Activated T-helper 1 cell treated with Interleukin-2 at 50 U/mL for 16 hours (primary cell): ENCODE results near the gene SOWAHC.

Source experiments
- DNase-seq: peaks from one replicate; pipeline ENCODE4 v3.0.0-alpha.2; 2020; ENCODE audit warnings: low read depth

Gene SOWAHC

GRCh38 chr2:109646961-109647360 is 32.8 kb downstream of the SOWAHC start:
- DNase-seq: no peak

DNA sequence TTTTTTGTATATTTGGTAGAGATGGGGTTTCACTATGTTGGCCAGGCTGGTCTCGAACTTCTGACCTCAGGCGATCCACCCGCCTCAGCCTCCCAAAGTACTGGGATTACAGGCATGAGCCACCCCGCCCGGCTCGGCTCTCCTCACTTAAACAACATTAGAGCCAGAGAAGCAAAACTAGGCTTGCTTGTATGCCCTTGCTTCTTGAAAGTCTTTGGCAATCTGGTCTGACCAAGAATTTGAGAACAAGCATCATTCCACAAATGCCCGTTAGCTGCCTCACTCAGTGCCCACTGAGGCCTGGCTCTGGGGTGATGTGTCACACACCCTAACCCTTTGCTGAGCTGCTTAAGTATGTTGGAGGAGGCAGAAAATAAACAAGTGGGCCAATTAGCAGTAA is 33.5 kb downstream of the SOWAHC start:
- DNase-seq: no peak

- DNase-seq: no peak
Observed at GRCh38 chr2:109648041-109648527, 33.9 kb downstream of the SOWAHC start.

DNA sequence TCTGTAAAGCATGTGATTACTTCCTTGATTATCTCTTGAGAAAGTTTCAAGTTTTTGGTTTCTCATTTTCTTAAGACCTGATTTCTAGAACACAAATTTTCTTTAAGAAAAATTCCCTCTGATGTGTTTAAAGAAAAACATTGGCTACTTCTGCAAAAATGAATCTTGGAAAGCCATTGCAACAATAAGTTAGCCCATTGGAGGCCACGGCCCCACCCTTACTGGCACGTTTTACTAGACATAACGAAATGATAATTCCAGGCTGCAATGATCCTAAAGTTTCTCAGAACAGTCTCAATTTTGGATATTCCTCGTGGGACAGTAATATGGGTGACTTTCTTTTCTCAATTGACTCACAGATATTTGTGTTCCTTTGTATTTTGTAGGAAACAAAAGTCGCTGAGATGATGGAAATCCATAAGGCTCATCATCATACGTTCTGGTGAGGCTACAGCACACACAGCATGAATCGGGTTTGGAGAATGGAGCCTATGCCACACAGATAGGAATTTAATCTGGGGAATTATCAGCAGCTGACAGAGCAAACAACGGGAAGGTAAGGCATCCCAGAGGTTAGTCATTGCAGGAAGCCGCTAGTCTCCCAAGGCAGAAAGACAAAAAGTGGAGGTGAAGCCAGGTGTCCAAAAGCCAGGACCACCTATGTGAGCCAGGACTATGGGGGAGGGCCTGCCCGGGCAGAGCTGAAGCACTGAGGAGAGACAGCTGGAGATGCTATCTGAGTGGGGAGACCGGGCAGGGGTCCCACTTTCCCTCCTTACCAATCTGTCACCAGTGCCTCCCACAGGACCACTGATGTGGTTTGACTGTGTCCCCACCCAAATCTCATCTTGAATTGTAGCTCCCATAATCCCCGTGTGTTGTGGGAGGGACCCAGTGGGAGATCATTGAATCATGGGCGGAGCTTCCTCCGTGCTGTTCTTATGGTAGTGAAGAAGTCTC is 35.9 kb downstream of the SOWAHC start:
- no peak for DNase-seq

DNA sequence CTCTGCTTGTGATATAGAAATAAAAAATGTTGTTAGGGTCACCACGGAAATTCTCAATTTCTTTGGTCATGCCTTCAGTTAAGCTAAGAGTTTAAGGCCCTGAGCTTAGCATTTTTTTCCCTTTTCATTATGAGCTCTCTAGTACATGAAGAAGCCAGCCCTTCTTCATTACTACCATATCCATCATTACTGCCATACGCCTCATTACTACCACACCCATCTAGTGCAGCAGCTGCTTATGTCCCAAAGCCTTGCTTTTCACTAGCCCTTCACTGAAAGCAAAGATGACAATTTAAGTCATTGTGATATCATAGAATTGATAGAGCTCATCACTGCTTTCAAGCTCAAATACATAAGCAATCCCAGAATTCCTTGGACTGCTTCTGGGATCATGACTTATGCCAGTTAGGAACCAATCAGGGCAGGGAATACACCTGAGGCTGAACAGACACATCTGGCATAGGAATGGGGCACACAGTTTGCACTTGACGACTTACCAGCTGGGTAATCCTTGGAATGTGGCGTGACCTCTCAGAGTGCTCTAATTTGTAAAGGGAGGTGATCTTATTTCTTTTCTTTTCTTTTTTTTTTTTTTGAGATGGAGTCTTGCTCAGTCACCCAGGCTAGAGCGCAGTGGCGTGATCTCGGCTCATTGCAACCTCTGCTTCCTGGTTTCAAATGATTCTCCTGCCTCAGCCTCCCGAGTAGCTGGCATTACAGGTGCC is 40.3 kb downstream of the SOWAHC start:
- no peak for DNase-seq

DNA sequence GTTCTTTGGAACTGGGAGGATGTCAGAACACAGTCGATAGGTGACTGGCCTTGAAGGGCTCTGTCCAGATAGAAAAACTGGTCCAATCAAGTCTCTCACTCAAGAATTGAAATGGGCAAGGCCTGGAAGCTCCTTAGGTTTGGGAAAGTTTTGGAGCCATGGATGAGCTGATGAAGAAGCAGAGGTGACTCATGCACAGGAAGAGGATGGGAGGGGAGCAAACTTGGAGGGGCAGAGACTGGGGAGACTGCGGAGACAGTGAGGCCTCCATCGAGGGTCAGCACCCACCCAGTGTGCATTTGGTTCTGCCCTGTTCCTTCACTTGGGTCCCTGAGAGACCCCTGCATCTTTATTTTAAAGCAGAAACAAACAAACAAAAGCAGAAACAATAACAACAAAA is 41.1 kb downstream of the SOWAHC start:
- no peak for DNase-seq

DNA sequence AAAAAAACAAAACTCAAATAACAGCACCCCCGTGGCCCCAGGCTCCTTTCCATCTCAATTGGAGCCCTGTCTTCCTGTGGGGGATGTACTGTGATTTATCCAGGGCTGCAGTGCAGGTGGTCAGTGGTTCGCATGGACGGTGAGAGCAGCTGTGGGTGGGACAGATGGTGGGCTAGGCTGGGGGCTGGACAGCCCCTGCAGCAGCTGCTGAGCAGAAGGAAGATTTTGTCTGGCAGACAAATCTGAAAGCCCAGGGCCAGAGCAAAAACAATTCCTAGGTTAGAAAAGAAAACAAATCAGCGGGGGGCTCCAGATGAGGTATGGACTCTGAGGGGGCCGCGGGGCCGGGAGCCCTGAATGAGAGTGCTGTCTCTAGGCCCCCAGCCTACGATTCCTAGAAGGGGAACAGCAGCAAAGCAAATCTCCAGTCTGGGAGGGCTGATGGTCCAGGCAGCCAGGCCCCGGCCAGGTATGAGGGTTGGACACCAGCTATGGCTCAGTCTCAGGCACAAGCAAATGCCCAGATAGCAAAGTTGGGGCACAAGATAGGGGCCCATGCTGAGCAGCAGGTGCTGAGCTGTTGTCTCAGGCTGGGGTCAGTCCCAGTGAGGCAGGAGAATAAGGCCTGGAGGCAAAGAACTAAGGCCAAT is 45.4 kb downstream of the SOWAHC start:
- DNase-seq: no peak

- DNase-seq: no peak
Observed at GRCh38 chr2:109660046-109660860, 46.1 kb downstream of the SOWAHC start.

DNA sequence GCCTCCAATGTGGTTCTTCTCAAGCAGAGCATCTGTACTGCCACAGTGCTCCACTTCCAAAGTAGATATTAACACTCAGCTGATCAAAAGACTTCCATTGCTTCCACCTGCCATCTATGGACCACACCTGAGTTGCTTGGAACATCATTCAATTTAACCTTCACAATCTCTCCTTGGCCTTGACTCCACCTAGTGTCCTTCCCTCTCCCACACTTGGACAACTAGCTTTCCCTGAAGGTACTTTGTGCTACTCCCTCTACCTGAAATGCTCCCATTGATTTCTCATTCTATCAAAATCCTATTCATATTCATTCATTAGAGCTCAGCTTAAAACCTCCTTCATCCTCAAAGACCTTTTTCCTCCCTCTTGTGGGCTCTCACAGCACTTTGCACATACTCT is 48.7 kb downstream of the SOWAHC start:
- no peak for DNase-seq

DNA sequence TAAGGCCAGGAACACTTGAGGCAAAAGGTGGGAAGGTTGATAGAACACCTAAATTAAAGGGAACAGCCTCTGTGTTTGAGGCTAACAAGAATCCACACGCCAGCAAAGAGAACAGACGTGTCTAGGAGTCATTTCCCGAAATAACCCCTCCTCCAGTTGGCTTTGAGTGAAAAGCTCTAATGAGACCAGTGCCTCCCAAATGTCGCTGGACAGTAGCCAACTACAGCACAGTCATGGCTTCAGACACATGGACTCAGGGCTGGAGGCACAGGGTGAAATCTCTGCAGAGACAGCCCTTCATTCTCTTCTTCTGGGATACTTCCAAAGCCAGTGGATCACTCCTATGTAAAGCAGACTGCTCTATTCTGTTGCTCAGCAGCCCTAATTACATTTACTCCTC is 49.6 kb downstream of the SOWAHC start:
- DNase-seq: no peak

DNA sequence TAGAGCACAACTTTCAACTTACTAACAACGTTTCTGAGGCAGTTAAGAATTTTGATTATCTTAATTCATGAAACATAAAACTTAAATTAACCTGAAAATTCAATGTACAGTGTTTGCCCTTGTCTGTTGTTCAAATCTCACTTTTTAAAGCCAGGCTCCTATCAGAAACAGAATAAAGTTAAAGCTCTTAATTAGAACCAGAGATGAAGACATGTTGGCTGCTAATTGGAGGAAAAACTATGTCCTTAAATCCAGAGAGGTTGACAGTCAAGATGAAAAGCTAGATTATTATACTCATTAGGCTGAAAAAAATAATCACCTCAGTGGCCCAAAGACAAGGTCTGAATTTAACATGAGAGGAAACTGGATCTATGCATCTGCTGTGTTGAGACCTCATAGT is 52.3 kb downstream of the SOWAHC start:
- DNase-seq: no peak
